Spleen (tissue), 11 donors: ENCODE measurements around the gene PTS. TPM values are rescaled to one million over a fixed set of nuclear protein-coding genes. Genes with fewer than 3 reads are reported as not detected.

ENCODE experiments used
- DNase-seq: peaks from one replicate; pipeline ENCODE4 v3.0.0-alpha.2; 2020
- H3K27ac ChIP-seq, 8 donors: fragments of 200-600 bp; sonication (generic) in 7 of 8; 1 replicate in 4 of 8; 2 replicates in 4 of 8; pipeline versions ENCODE4 v1.5.0 to v1.8.0; 2016 to 2021; ENCODE audit warnings: inconsistent platforms in 4 of 8, mild to moderate bottlenecking in 4 of 8, moderate library complexity in 1 of 8
- H3K27me3 ChIP-seq, 7 donors: fragments of 200-600 bp; sonication (generic) in 6 of 7; replicated peaks in 1 of 7; 1 replicate in 4 of 7; 2 replicates in 3 of 7; pipeline versions ENCODE4 v1.5.0 to v1.8.0; 2016 to 2021; ENCODE audit warnings: inconsistent platforms in 3 of 7, mild to moderate bottlenecking in 1 of 7
- H3K36me3 ChIP-seq, 6 donors: fragments of 200-600 bp; sonication (generic) in 5 of 6; 1 replicate in 4 of 6; 2 replicates in 2 of 6; pipeline versions ENCODE4 v1.5.0 to v1.8.0; 2016 to 2021; ENCODE audit warnings: inconsistent platforms in 2 of 6
- H3K4me1 ChIP-seq, 6 donors: fragments of 200-600 bp; sonication (generic) in 5 of 6; 1 replicate in 3 of 6; 2 replicates in 3 of 6; pipeline versions ENCODE4 v1.5.0 to v1.8.0; 2016 to 2021; ENCODE audit warnings: inconsistent platforms in 3 of 6
- H3K4me3 ChIP-seq, 8 donors: fragments of 200-600 bp; sonication (generic) in 7 of 8; 1 replicate in 4 of 8; 2 replicates in 4 of 8; pipeline versions ENCODE4 v1.5.0 to v1.8.0; 2016 to 2021; ENCODE audit warnings: inconsistent platforms in 4 of 8, mild to moderate bottlenecking in 4 of 8, moderate library complexity in 2 of 8
- H3K9me3 ChIP-seq, 8 donors: fragments of 200-600 bp; sonication (generic) in 7 of 8; 1 replicate in 4 of 8; 2 replicates in 4 of 8; pipeline versions ENCODE4 v1.5.0 to v1.8.0; 2016 to 2021; ENCODE audit warnings: inconsistent platforms in 4 of 8
- CTCF ChIP-seq, 11 experiments: fragments of 200-600 bp in 7 of 11; fragments of 450-650 bp in 4 of 11; sonication (generic) in 4 of 11; IDR thresholded peaks in 8 of 11; conservative IDR thresholded peaks in 3 of 11; 1 replicate in 7 of 11; 2 replicates in 4 of 11; pipeline versions ENCODE4 v1.4.0 to v1.8.0; 2016 to 2021; ENCODE audit warnings: antibody characterized with exemption in 11 of 11, inconsistent platforms in 4 of 11, mild to moderate bottlenecking in 1 of 11
- POLR2A ChIP-seq, 3 donors: fragments of 450-650 bp; IDR thresholded peaks; one replicate each; pipeline ENCODE4 v1.5.1; 2017; ENCODE audit warnings: antibody characterized with exemption in 3 of 3, mild to moderate bottlenecking in 1 of 3
- POLR2AphosphoS5 ChIP-seq, 3 donors: sonication (generic); formaldehyde crosslinking; IDR thresholded peaks; one replicate each; pipeline ENCODE4 v1.5.1; 2017; ENCODE audit warnings: antibody characterized with exemption in 3 of 3
- WGBS, 5 donors: extraction: QIAGEN DNeasy Blood & Tissue Kit in 3 of 5; methylation state at CpG; one replicate each; pipeline versions ENCODE4 v1.1.5 to v1.1.7; 2013 to 2018; 5-methylcytosine and 5-hydroxymethylcytosine counted together
- intact Hi-C: fragments of 100-400 bp; cut with DNase I; formaldehyde crosslinking; loops from one replicate; pipeline ENCODE4 v1.15.0; 2023; ENCODE audit warnings: low total_unique reads
- polyA plus RNA-seq, 3 donors: library from polyadenylated mRNA; stranded (reverse); fragments of 200-250 nt; gene quantifications; one replicate each; pipeline ENCODE4 v1.2.1, GENCODE V29; 2013
- total RNA-seq, 7 donors: library from RNA; depleted of rRNA in 3 of 7; stranded (reverse); fragments of >200 nt in 3 of 7; fragmentation: NEBNext Ultra II Directional in 4 of 7; extraction: Animal tissue kit (Norgen Biotek cat#: 25700) in 4 of 7; gene quantifications; one replicate each; pipeline versions ENCODE4 v1.1.0 to v1.2.1, GENCODE V29; 2016 to 2021
- donor health status: healthy with polysubstance abuse.
- donor health status: DM: no; HTN: no; CAD: no; lungs with moderate emphysema.
- donor health status: DM: no; HTN: no; CAD: no.
- donor health status: Bipolar disorder and iron deficiency.
- donor health status: healthy.
- donor health status: DM: no; HTN: no; CAD: no.
- donor health status: DM: yes; HTN: yes; CAD: no.

The PTS gene
- total and polyA plus RNA-seq, 10 donors, result 19.5 to 31.8 (median 23.1) TPM

- Histone ChIP-seq H3K27ac (no peak overlapping the region), H3K36me3 (peaks cover 0 to 53% (median 34%) of the 10 kb centered on the region in 6 donors), H3K9me3 (no peaks in the 10 kb centered on the region), H3K4me3 (no peak overlapping the region), H3K27me3 (no peaks in the 10 kb centered on the region), H3K4me1 (peaks cover 8 to 28% (median 16%) of the 10 kb centered on the region in 6 donors)
- intact Hi-C loops, result no loop called here
- WGBS, 5 donors, result 94 to 100% (median 97%) methylated on average over 2 of the region's 2 CpGs
- TF ChIP-seq CTCF (IDR thresholded peaks at IDR 0.05 in 8 of 11, conservative IDR thresholded peaks at IDR 0.05 in 3 of 11) (no peak), POLR2A (IDR thresholded peaks at IDR 0.05) (no peak), POLR2AphosphoS5 (IDR thresholded peaks at IDR 0.05) (no peak)
- no peak for DNase-seq
Observed at GRCh38 chr11:112228706-112229105, 2.5 kb downstream of the PTS start.

DNA sequence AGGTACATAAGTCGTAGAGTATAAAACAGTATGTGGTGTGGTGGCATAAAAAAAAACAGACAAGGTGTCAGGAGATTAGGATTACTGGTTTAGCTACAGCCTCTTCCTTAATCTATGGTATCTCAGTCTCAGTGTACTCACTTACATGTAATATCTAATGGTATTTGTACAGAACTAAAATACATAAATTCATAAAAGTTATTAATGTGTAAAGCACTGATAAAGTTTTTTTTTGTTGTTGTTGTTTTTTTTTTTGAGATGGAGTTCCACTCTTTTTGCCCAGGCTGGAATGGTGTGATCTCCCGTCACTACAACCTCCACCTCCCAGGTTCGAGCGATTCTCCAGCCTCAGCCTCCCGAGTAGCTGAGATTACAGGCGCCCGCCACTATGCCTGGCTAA is 2.9 kb downstream of the PTS start:
- Histone ChIP-seq H3K4me1 (peaks cover 8 to 28% (median 16%) of the 10 kb centered on the region in 6 donors), H3K36me3 (peaks cover 0 to 58% (median 38%) of the 10 kb centered on the region in 6 donors), H3K4me3 (no peak overlapping the region), H3K9me3 (no peaks in the 10 kb centered on the region), H3K27me3 (no peaks in the 10 kb centered on the region), H3K27ac (no peak overlapping the region)
- TF ChIP-seq POLR2AphosphoS5 (IDR thresholded peaks at IDR 0.05), result no peak
- no peak for TF ChIP-seq CTCF (IDR thresholded peaks at IDR 0.05 in 8 of 11, conservative IDR thresholded peaks at IDR 0.05 in 3 of 11)
- no peak for TF ChIP-seq POLR2A (IDR thresholded peaks at IDR 0.05)
- DNase-seq, result no peak
- 93 to 99% (median 96%) methylated on average over 7 of the region's 7 CpGs for WGBS, 5 donors
- intact Hi-C loops, result no loop called here

- H3K36me3 ChIP-seq, result peaks cover 0 to 65% (median 42%) of the 10 kb centered on the region in 6 donors
Observed at GRCh38 chr11:112229746-112230433, 3.7 kb downstream of the PTS start.

More at GRCh38 chr11:112229746-112230433, 3.7 kb downstream of the PTS start:
- TF ChIP-seq CTCF (IDR thresholded peaks at IDR 0.05 in 8 of 11, conservative IDR thresholded peaks at IDR 0.05 in 3 of 11), result no peak
- no peak for TF ChIP-seq POLR2A (IDR thresholded peaks at IDR 0.05)
- intact Hi-C loops, result no loop called here
- Histone ChIP-seq H3K27me3 (no peaks in the 10 kb centered on the region), H3K27ac (no peak overlapping the region), H3K9me3 (no peaks in the 10 kb centered on the region), H3K4me1 (peaks cover 8 to 28% (median 16%) of the 10 kb centered on the region in 6 donors), H3K4me3 (no peak overlapping the region)
- WGBS, 5 donors, result 60 to 96% (median 71%) methylated on average over 3 of the region's 3 CpGs
- no peak for DNase-seq
